Subcutaneous abdominal adipose tissue (tissue), 5 donors: ENCODE data around the gene ARF6.
"Not testable (repeated sequence)": the region's sequence is repeated elsewhere in the genome, so short reads cannot be mapped to it uniquely, and the experiment has no call there.

Experiments used
- H3K27ac ChIP-seq: one replicate; pipeline ENCODE4 v1.7.0; 2013; ENCODE audit warnings: low read depth, mild to moderate bottlenecking, inconsistent platforms, low read length, moderate library complexity
- H3K27me3 ChIP-seq, 5 donors: one replicate each; pipeline ENCODE4 v1.7.0; 2013; ENCODE audit warnings: low read length in 5 of 5, inconsistent platforms in 1 of 5; ENCODE audit not compliant: control insufficient read depth in 5 of 5, insufficient read depth in 4 of 5
- H3K36me3 ChIP-seq, 5 donors: one replicate each; pipeline ENCODE4 v1.7.0; 2013; ENCODE audit warnings: low read length in 5 of 5; ENCODE audit not compliant: control insufficient read depth in 5 of 5, insufficient read depth in 5 of 5
- H3K4me1 ChIP-seq, 5 donors: one replicate each; pipeline ENCODE4 v1.7.0; 2013; ENCODE audit warnings: low read length in 5 of 5, mild to moderate bottlenecking in 3 of 5, moderate library complexity in 1 of 5; ENCODE audit not compliant: control insufficient read depth in 5 of 5, insufficient read depth in 5 of 5
- H3K4me3 ChIP-seq, 5 donors: one replicate each; pipeline ENCODE4 v1.7.0; 2013; ENCODE audit warnings: low read length in 5 of 5, low read depth in 1 of 5
- H3K9ac ChIP-seq, 5 donors: one replicate each; pipeline ENCODE4 v1.7.0; 2013; ENCODE audit warnings: low read length in 5 of 5, mild to moderate bottlenecking in 4 of 5, moderate library complexity in 3 of 5
- H3K9me3 ChIP-seq, 5 donors: one replicate each; pipeline ENCODE4 v1.7.0; 2013; ENCODE audit warnings: low read length in 5 of 5; ENCODE audit not compliant: control insufficient read depth in 5 of 5
- donor health status: healthy.
- donor health status: healthy.
- donor health status: healthy.
- donor health status: healthy.
- donor health status: healthy.

Gene ARF6

GRCh38 chr14:49860988-49861698 is 31.7 kb upstream of the ARF6 start:
- Histone ChIP-seq H3K4me3 (peak overlapping the region; percentile 70 to 98 (median 93)), H3K4me1 (peaks cover 0 to 34% (median 21%) of the 10 kb centered on the region in 5 donors), H3K27ac (peak overlapping the region; percentile 98), H3K9me3 (no peaks in the 10 kb centered on the region), H3K27me3 (no peaks in the 10 kb centered on the region), H3K36me3 (no peaks in the 10 kb centered on the region), H3K9ac (peak overlapping the region; percentile 7 to 97 (median 86))

- Histone ChIP-seq H3K27ac (peak overlapping the region; percentile 98), H3K4me3 (peak overlapping the region; percentile 70 to 98 (median 93)), H3K4me1 (peaks cover 0 to 34% (median 21%) of the 10 kb centered on the region in 5 donors), H3K9me3 (no peaks in the 10 kb centered on the region), H3K9ac (peak overlapping the region; percentile 7 to 97 (median 86)), H3K27me3 (no peaks in the 10 kb centered on the region), H3K36me3 (no peaks in the 10 kb centered on the region)
Observed at GRCh38 chr14:49861699-49862088, 31.2 kb upstream of the ARF6 start.

GRCh38 chr14:49862089-49862673 is 30.7 kb upstream of the ARF6 start:
- Histone ChIP-seq H3K9me3 (no peaks in the 10 kb centered on the region), H3K27ac (peak overlapping the region; percentile 98), H3K36me3 (no peaks in the 10 kb centered on the region), H3K27me3 (no peaks in the 10 kb centered on the region), H3K4me3 (peak overlapping the region; percentile 70 to 98 (median 93)), H3K4me1 (peaks cover 0 to 34% (median 21%) of the 10 kb centered on the region in 5 donors), H3K9ac (peak overlapping the region; percentile 7 to 97 (median 86))

GRCh38 chr14:49863487-49864281 is 29.2 kb upstream of the ARF6 start:
- Histone ChIP-seq H3K4me3 (peak overlapping the region; percentile 89 to 100 (median 98)), H3K27me3 (no peaks in the 10 kb centered on the region), H3K36me3 (no peaks in the 10 kb centered on the region), H3K9me3 (no peaks in the 10 kb centered on the region), H3K9ac (peak overlapping the region; percentile 92 to 96 (median 96)), H3K27ac (peak overlapping the region; percentile 98), H3K4me1 (peaks cover 0 to 45% (median 30%) of the 10 kb centered on the region in 5 donors)

GRCh38 chr14:49865431-49865859 is 27.4 kb upstream of the ARF6 start:
- Histone ChIP-seq H3K4me3 (no peak overlapping the region), H3K27ac (no peak overlapping the region), H3K9me3 (no peaks in the 10 kb centered on the region), H3K9ac (peak overlapping the region in 1 of 5 donors; percentile 13), H3K36me3 (no peaks in the 10 kb centered on the region), H3K27me3 (no peaks in the 10 kb centered on the region), H3K4me1 (peaks cover 0 to 45% (median 33%) of the 10 kb centered on the region in 5 donors)

GRCh38 chr14:49867831-49868719 is 24.8 kb upstream of the ARF6 start:
- H3K27ac ChIP-seq, result peak overlapping the region; percentile 96
- H3K4me1 ChIP-seq, result peaks cover 0 to 30% (median 27%) of the 10 kb centered on the region in 5 donors
- peak overlapping the region; percentile 82 to 93 (median 90) for H3K9ac ChIP-seq
- H3K9me3 ChIP-seq, result no peaks in the 10 kb centered on the region
- H3K36me3 ChIP-seq, result no peaks in the 10 kb centered on the region
- H3K27me3 ChIP-seq, result no peaks in the 10 kb centered on the region
- H3K4me3 ChIP-seq, result peak overlapping the region; percentile 67 to 93 (median 80)

- H3K9me3 ChIP-seq, result no peaks in the 10 kb centered on the region
- H3K27ac ChIP-seq, result peak overlapping the region; percentile 85
- peaks cover 0 to 24% (median 20%) of the 10 kb centered on the region in 5 donors for H3K4me1 ChIP-seq
- H3K4me3 ChIP-seq, result peak overlapping the region; percentile 59 to 82 (median 62)
- peak overlapping the region in 3 of 5 donors; percentile 65 to 83 (median 78) for H3K9ac ChIP-seq
- H3K27me3 ChIP-seq, result no peaks in the 10 kb centered on the region
- H3K36me3 ChIP-seq, result no peaks in the 10 kb centered on the region
Observed at GRCh38 chr14:49868720-49869114, 24.2 kb upstream of the ARF6 start.

- Histone ChIP-seq H3K9ac (no peak overlapping the region), H3K9me3 (no peaks in the 10 kb centered on the region), H3K27ac (no peak overlapping the region), H3K27me3 (no peaks in the 10 kb centered on the region), H3K4me1 (peaks cover 0 to 14% (median 11%) of the 10 kb centered on the region in 5 donors), H3K4me3 (no peak overlapping the region), H3K36me3 (no peaks in the 10 kb centered on the region)
Observed at GRCh38 chr14:49870908-49871307, 22.0 kb upstream of the ARF6 start.

GRCh38 chr14:49873548-49873947 is 19.3 kb upstream of the ARF6 start:
- H3K36me3 ChIP-seq, H3K4me3 ChIP-seq, H3K4me1 ChIP-seq, H3K9ac ChIP-seq, H3K27me3 ChIP-seq, H3K27ac ChIP-seq, H3K9me3 ChIP-seq: not testable (repeated sequence)
